CD4-positive, alpha-beta T cell treated with Interleukin-17A for 1 hour (primary cell): ENCODE measurements around the gene ATRIP.

Experiments used
- DNase-seq: peaks from one replicate; pipeline ENCODE4 v3.0.0-alpha.2; 2020

The ATRIP gene

GRCh38 chr3:48505968-48506504 is 59.5 kb downstream of the ATRIP start:
- DNase-seq = no peak

- peak; percentile 85 for DNase-seq
Observed at GRCh38 chr3:48507256-48508061, 60.9 kb downstream of the ATRIP start.

- no peak for DNase-seq
Observed at GRCh38 chr3:48511551-48511950, 65.0 kb downstream of the ATRIP start.

- DNase-seq = peak; percentile 54
Observed at GRCh38 chr3:48514431-48515227, 68.1 kb downstream of the ATRIP start.
